Esophagus (tissue), 2 donors: ENCODE results near the gene KRT83. TPM values are rescaled to one million over a fixed set of nuclear protein-coding genes. Genes with fewer than 3 reads are reported as not detected.

Experiments used
- H3K27ac ChIP-seq, 2 donors: one replicate each; pipeline ENCODE4 v1.5.1; 2013; ENCODE audit warnings: low read depth in 2 of 2, mild to moderate bottlenecking in 2 of 2, inconsistent platforms in 1 of 2, low read length in 1 of 2, moderate library complexity in 1 of 2
- H3K27me3 ChIP-seq, 2 donors: one replicate each; pipeline ENCODE4 v1.6.1; 2013; ENCODE audit warnings: low read length in 2 of 2, control low read depth in 1 of 2, mild to moderate bottlenecking in 1 of 2; ENCODE audit not compliant: insufficient read depth in 2 of 2, control insufficient read depth in 1 of 2
- H3K36me3 ChIP-seq, 2 donors: one replicate each; pipeline ENCODE4 v1.6.1; 2013; ENCODE audit warnings: low read length in 1 of 2; ENCODE audit not compliant: control insufficient read depth in 2 of 2, insufficient read depth in 2 of 2
- H3K4me1 ChIP-seq, 2 donors: one replicate each; pipeline ENCODE4 v1.6.1; 2013; ENCODE audit warnings: low read length in 1 of 2; ENCODE audit not compliant: control insufficient read depth in 2 of 2, insufficient read depth in 2 of 2
- H3K4me3 ChIP-seq, 2 donors: one replicate each; pipeline ENCODE4 v1.5.1; 2013; ENCODE audit warnings: low read length in 2 of 2, mild to moderate bottlenecking in 2 of 2, low read depth in 1 of 2, moderate library complexity in 1 of 2
- H3K9me3 ChIP-seq, 2 donors: one replicate each; pipeline ENCODE4 v1.6.1; 2013; ENCODE audit warnings: mild to moderate bottlenecking in 2 of 2, low read depth in 1 of 2, low read length in 1 of 2, moderate library complexity in 1 of 2; ENCODE audit not compliant: control insufficient read depth in 2 of 2, insufficient read depth in 1 of 2
- WGBS, 2 donors: extraction: QIAGEN DNeasy Blood & Tissue Kit; methylation state at CpG; one replicate each; pipeline ENCODE4 v1.1.7; 2013; 5-methylcytosine and 5-hydroxymethylcytosine counted together
- polyA plus RNA-seq, 2 donors: library from polyadenylated mRNA; stranded (reverse); fragments of 200-250 nt; gene quantifications; one replicate each; pipeline ENCODE4 v1.2.3, GENCODE V29; 2013
- donor health status: healthy with polysubstance abuse.
- donor health status: Bipolar disorder and iron deficiency.

The KRT83 gene
- polyA plus RNA-seq, 2 donors, result not detected

DNA sequence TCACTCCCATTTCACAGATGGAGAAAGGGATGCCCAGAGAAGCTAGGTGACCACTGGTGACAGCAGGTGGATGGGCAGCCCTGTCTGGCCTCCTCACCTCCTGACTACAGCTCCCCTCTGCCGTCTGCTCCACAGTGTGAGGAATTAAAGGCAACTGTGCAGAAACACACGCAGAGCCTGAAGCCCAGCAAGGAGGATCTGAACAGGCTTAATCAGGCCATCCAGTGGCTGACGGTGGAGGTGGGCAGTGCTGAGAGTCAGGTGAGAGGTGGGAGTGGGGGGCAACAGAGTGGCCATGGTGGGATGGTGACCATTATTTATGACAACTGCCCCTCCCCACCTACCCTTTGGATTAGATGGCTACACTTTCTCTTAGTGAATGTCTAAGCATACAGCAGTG lies 45.5 kb downstream of the KRT83 start:
- Histone ChIP-seq H3K27me3 (no peaks in the 10 kb centered on the region), H3K27ac (no peak overlapping the region), H3K36me3 (no peaks in the 10 kb centered on the region), H3K4me1 (peaks cover 0 to 7% of the 10 kb centered on the region in 2 donors), H3K9me3 (no peaks in the 10 kb centered on the region), H3K4me3 (no peak overlapping the region)
- 82% methylated on average over 3 of the region's 3 CpGs for WGBS, 2 donors

DNA sequence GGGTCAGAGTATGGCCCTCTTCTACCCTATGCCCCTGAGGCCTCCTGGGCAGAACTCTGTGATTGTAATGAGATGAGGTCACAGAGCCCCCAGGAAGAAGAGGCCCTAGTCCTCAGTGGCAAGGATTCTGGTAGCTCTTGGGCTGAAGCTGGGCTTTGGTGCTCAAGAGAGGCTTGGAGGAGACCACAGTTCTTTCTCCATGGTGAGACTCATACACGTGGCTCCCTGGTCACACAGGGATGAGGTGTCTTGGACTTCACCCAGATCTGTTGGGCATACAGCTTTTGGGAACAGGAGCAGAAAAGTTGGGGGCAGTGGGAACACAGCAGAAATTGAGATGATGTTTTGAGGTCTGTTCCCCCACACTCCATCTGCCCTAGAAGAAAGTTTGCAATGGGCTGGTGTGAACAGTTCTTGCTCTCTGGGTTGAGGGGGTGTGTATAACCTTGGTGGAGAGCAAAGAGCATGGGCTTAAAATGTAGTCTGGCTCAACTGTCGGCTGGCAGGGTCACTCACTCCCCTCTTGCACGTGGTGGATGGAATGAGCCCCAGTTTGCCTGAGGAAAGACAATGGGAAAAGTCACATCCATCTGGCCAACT lies 46.6 kb downstream of the KRT83 start, which contains the start of gene KRT86:
KRT86 (plus strand) TSS at position 125 of the 600 bp plus-strand sequence. CDS start 27,272 bp downstream, outside the sequence.
- Histone ChIP-seq H3K36me3 (no peaks in the 10 kb centered on the region), H3K4me3 (no peak within 1 kb of the TSS), H3K27ac (no peak within 1 kb of the TSS), H3K27me3 (no peaks in the 10 kb centered on the region), H3K4me1 (peaks cover 0 to 3% of the 10 kb centered on the region in 2 donors), H3K9me3 (no peaks in the 10 kb centered on the region)
- whole genome bisulfite sequencing, 2 donors, result 61 to 73% methylated on average over 3 of the region's 3 CpGs

DNA sequence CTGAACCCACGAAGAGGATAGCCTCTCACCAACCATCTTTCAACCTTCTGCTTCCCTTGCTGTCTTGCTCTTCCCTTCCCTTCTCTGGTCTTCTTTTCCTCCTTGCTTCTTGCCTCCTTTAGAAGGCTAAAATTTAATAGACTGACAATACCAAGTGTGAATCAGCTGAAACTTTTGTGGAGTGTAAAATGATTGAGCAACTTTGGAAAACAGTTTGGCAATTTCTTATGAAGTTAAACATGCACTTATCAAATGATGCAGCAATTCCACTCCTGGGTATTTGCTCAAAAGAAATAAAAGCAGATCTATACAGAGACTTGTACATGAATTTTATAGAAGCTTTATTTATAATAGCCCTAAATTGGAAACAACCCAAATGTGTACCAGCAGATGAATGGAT lies 50.0 kb downstream of the KRT83 start:
- Histone ChIP-seq H3K36me3 (no peaks in the 10 kb centered on the region), H3K9me3 (no peaks in the 10 kb centered on the region), H3K27me3 (no peaks in the 10 kb centered on the region), H3K4me1 (no peaks in the 10 kb centered on the region), H3K27ac (no peak overlapping the region), H3K4me3 (no peak overlapping the region)
- 71 to 75% methylated on average over 1 of the region's 1 CpG for WGBS, 2 donors

DNA sequence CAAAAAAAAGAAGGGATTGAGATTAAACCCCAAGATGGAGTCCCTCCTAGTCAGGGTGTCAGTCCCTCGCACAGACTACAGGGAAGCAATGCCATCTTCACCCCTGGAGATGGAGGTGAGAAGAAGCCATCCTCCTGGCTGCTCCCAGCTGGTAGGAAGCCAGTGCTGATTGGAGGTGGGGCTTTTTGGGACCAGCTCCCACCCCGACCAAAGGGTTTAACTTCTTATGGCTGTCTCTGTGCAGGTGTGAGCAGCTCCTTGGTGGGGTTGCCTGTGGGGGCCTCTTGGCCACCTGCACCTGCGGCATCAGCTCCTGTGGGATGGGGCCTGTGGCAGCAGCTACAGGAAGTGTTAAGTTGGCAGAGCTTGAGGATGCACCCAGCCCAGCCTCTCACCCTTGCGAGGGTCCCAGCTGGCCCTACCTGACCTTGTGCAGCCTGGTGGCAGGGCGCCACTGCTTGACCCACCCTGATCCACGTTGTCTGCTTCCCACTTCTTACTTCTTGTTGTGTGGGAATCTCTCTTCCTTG lies 50.6 kb downstream of the KRT83 start:
- H3K4me1 ChIP-seq, result no peaks in the 10 kb centered on the region
- 79 to 82% methylated on average over 6 of the region's 6 CpGs for WGBS, 2 donors
- no peak overlapping the region for H3K27ac ChIP-seq
- no peak overlapping the region for H3K4me3 ChIP-seq
- H3K27me3 ChIP-seq, result no peaks in the 10 kb centered on the region
- no peaks in the 10 kb centered on the region for H3K36me3 ChIP-seq
- no peaks in the 10 kb centered on the region for H3K9me3 ChIP-seq

DNA sequence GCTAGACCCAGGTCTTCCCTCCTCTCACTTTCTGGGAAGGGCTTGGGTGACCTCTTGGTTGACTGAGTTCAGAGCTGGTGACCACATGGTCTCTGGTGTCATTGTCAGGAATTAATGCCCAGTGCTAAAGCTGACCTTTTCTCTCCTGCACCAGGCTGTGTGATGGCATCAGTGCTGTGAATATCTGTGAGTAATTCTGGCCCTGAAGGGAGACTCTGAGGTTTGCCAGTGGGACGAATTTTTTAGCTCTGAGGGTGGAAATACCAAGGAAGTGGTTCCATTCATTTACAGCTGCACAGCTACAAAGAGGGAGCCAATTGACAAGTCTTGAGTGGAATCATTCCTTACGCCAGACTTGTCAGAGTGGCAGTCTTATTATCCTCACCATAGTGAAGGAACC lies 53.0 kb downstream of the KRT83 start:
- H3K27ac ChIP-seq, result no peak overlapping the region
- H3K4me3 ChIP-seq, result no peak overlapping the region
- no peaks in the 10 kb centered on the region for H3K4me1 ChIP-seq
- no peaks in the 10 kb centered on the region for H3K27me3 ChIP-seq
- WGBS, 2 donors, result 74 to 80% methylated on average over 2 of the region's 2 CpGs
- no peaks in the 10 kb centered on the region for H3K36me3 ChIP-seq
- H3K9me3 ChIP-seq, result no peaks in the 10 kb centered on the region

DNA sequence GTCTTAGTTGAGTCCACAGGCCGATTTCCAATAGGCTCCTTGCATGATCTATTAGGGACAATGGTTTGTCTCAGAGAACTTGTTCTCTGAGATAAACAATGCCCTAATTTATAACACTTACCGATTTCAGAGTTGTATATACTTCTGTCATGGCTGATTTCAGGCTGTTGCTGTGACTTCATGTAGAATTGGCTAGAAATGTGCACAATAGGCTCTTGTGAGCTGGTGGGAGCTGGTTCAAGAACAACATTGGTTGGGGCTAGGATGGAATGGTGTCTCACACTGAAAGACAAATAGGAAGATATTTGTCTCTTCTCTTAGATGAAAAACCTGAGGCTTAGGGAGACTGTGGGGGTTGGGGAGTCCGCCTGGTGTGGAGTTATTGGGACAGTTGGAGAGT lies 53.5 kb downstream of the KRT83 start:
- no peak overlapping the region for H3K27ac ChIP-seq
- H3K4me3 ChIP-seq, result no peak overlapping the region
- no peaks in the 10 kb centered on the region for H3K36me3 ChIP-seq
- no peaks in the 10 kb centered on the region for H3K27me3 ChIP-seq
- H3K9me3 ChIP-seq, result no peaks in the 10 kb centered on the region
- WGBS, 2 donors, result 84 to 85% methylated on average over 3 of the region's 3 CpGs
- H3K4me1 ChIP-seq, result no peaks in the 10 kb centered on the region

DNA sequence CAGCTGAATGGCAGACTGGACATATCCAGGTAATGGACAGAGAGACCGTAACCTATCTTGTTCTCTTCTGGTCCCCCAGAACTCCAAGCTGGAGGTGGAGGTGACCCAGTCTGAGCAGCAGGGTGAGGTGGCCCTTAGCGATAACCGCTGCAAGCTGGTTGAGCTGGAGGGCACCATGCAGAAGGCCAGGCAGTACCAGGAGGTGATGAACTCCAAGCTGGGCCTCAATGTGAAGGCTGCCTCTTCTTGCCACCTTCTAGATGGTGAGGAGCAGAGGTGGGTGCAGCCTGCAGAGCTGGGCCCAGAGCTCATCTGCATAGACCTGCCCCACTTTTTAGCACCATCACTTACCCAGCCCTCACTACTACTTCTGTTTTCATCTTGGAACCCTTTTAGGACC lies 53.9 kb downstream of the KRT83 start:
- Histone ChIP-seq H3K4me3 (no peak overlapping the region), H3K9me3 (no peaks in the 10 kb centered on the region), H3K27me3 (peaks cover 0 to 2% of the 10 kb centered on the region in 2 donors), H3K4me1 (no peaks in the 10 kb centered on the region), H3K36me3 (no peaks in the 10 kb centered on the region), H3K27ac (no peak overlapping the region)
- 97 to 98% methylated on average over 3 of the region's 3 CpGs for WGBS, 2 donors

DNA sequence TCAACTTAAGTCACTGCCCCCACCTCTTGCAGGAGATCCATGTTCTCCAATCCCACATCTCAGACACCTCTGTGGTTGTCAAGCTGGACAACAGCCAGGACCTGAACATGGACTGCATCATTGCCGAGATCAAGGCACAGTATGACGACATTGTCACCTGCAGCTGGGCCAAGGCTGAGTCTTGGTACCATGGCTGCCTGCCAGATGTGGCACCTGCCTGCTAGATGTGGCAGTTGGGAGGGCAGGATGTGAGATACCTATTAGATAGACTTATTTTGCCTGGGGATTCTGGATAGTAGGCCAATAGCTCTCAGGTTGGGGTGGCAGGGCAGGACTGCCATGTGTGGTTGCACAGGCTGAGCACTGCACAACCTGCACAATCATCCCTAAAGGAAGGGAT lies 54.7 kb downstream of the KRT83 start:
- no peaks in the 10 kb centered on the region for H3K9me3 ChIP-seq
- 77 to 90% methylated on average over 2 of the region's 2 CpGs for WGBS, 2 donors
- H3K27me3 ChIP-seq, result peaks cover 0 to 3% of the 10 kb centered on the region in 2 donors
- H3K4me1 ChIP-seq, result no peaks in the 10 kb centered on the region
- H3K4me3 ChIP-seq, result no peak overlapping the region
- no peaks in the 10 kb centered on the region for H3K36me3 ChIP-seq
- H3K27ac ChIP-seq, result no peak overlapping the region

DNA sequence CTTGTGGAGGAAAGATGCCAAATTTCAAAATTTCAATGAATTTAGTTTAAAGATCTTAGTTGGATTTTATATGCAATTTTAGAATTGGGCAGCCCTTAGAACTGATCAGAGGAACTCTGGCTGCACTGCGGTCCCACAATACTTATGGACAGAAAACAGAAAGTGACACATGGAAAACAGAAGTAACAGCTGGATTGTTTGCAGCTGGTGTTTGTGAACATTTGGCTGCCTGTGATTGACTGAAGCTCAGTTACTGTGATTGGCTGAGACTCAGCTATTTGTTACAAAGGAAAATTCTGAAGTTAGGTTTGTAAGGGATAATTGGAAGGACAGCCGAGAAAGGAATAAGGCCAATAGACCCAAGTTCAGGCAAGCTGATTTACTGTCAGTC lies 56.8 kb downstream of the KRT83 start:
- H3K36me3 ChIP-seq, result no peaks in the 10 kb centered on the region
- H3K4me3 ChIP-seq, result no peak overlapping the region
- no peaks in the 10 kb centered on the region for H3K4me1 ChIP-seq
- no peaks in the 10 kb centered on the region for H3K9me3 ChIP-seq
- no peak overlapping the region for H3K27ac ChIP-seq
- 66 to 76% methylated on average over 2 of the region's 2 CpGs for WGBS, 2 donors
- peaks cover 0 to 3% of the 10 kb centered on the region in 2 donors for H3K27me3 ChIP-seq
